Spleen (tissue), 7 donors: Measurements from ENCODE around the gene BCL7A.
A peak's percentile ranks its signal among the peaks of the same experiment; 100 is the strongest.

Source experiments
- POLR2AphosphoS5 ChIP-seq, 3 donors: sonication (generic); formaldehyde crosslinking; IDR thresholded peaks; one replicate each; pipeline ENCODE4 v1.5.1; 2017; ENCODE audit warnings: antibody characterized with exemption in 3 of 3
- TF ChIP-seq, protein P1 (sequence below), 11 experiments: fragments of 200-600 bp in 7 of 11; fragments of 450-650 bp in 4 of 11; sonication (generic) in 4 of 11; IDR thresholded peaks in 8 of 11; conservative IDR thresholded peaks in 3 of 11; 1 replicate in 7 of 11; 2 replicates in 4 of 11; pipeline versions ENCODE4 v1.4.0 to v1.8.0; 2016 to 2021; ENCODE audit warnings: antibody characterized with exemption in 11 of 11, inconsistent platforms in 4 of 11, mild to moderate bottlenecking in 1 of 11
- donor health status: DM: no; HTN: no; CAD: no; lungs with moderate emphysema.
- donor health status: DM: no; HTN: no; CAD: no.
- donor health status: DM: no; HTN: no; CAD: no.

DNA sequence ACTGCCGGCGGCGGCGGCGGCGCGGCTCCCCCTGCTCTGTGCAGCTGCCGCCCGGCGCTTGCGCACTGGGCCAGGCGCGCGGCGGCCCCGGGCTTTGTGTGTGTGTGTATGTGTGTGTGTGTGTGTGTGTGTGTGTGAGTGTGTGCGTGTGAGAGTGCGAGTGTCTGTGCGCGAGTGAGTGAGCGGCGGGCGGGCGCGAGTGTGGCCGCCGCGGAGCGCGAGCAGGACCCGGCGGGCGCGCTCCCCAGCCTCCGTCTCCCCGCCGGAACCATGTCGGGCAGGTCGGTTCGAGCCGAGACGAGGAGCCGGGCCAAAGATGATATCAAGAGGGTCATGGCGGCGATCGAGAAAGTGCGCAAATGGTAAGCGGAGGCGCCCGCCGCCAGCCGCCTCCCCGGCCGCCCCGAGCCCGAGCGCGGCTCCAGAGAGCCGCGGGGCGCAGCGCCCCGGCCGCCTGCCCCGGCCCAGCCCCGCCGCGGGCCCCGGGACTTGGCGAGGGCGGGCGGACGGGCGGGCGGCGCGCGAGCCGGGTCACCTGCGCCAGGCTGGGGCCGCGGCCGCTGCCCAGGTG lies at the start of gene BCL7A:
- TF ChIP-seq, protein P1, sequence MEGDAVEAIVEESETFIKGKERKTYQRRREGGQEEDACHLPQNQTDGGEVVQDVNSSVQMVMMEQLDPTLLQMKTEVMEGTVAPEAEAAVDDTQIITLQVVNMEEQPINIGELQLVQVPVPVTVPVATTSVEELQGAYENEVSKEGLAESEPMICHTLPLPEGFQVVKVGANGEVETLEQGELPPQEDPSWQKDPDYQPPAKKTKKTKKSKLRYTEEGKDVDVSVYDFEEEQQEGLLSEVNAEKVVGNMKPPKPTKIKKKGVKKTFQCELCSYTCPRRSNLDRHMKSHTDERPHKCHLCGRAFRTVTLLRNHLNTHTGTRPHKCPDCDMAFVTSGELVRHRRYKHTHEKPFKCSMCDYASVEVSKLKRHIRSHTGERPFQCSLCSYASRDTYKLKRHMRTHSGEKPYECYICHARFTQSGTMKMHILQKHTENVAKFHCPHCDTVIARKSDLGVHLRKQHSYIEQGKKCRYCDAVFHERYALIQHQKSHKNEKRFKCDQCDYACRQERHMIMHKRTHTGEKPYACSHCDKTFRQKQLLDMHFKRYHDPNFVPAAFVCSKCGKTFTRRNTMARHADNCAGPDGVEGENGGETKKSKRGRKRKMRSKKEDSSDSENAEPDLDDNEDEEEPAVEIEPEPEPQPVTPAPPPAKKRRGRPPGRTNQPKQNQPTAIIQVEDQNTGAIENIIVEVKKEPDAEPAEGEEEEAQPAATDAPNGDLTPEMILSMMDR (IDR thresholded peaks at IDR 0.05 in 8 of 11, conservative IDR thresholded peaks at IDR 0.05 in 3 of 11) = no peak
- TF ChIP-seq POLR2AphosphoS5 (IDR thresholded peaks at IDR 0.05) = peak; percentile 44 to 82 (median 73)
